HUES6 (cell line): ENCODE measurements around the gene LAMA3.

Experiments
- H3K27ac ChIP-seq: 2 replicates; pipeline ENCODE4 v1.7.0; 2013; ENCODE audit warnings: low read depth, mild to moderate bottlenecking, low read length, inconsistent platforms
- H3K27me3 ChIP-seq: 2 replicates; pipeline ENCODE4 v1.6.1; 2013; ENCODE audit warnings: low read length; ENCODE audit not compliant: control insufficient read depth, insufficient read depth
- H3K36me3 ChIP-seq: 2 replicates; pipeline ENCODE4 v1.6.1; 2013; ENCODE audit warnings: low read length; ENCODE audit not compliant: control insufficient read depth, insufficient read depth
- H3K4me1 ChIP-seq: 2 replicates; pipeline ENCODE4 v1.6.1; 2013; ENCODE audit warnings: low read length; ENCODE audit not compliant: control insufficient read depth, insufficient read depth
- H3K4me3 ChIP-seq: 2 replicates; pipeline ENCODE4 v1.5.1; 2013; ENCODE audit warnings: low read depth, low read length
- H3K9ac ChIP-seq: one replicate; pipeline ENCODE4 v1.6.1; 2013; ENCODE audit warnings: mild to moderate bottlenecking, low read length
- H3K9me3 ChIP-seq: 2 replicates; pipeline ENCODE4 v1.6.1; 2013; ENCODE audit warnings: low read depth, low read length; ENCODE audit not compliant: control insufficient read depth, insufficient read depth

The LAMA3 gene

DNA sequence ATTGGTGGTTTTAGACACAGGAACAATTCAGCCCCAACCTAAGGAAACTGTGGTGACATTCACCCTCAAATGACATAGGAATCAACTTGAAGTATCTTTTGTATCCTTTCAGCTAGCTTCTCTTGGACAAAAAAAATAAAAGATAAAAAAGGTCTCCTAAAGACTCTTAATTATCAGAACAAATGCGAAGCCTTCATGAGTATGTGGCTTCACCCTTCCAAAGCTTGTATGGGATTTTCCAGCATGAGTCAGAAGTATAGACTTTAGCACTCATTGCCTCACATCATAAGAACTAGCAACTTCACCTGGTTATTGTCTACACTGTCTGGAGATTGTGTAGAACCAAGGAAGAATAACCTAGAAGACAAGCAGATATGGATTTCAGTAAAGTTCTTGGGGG, 135.4 kb downstream of the LAMA3 start:
- Histone ChIP-seq H3K9ac (no peak overlapping the region), H3K27ac (no peak overlapping the region), H3K27me3 (no peaks in the 10 kb centered on the region), H3K9me3 (no peaks in the 10 kb centered on the region), H3K36me3 (no peaks in the 10 kb centered on the region), H3K4me1 (peaks cover 26% of the 10 kb centered on the region), H3K4me3 (no peak overlapping the region)

DNA sequence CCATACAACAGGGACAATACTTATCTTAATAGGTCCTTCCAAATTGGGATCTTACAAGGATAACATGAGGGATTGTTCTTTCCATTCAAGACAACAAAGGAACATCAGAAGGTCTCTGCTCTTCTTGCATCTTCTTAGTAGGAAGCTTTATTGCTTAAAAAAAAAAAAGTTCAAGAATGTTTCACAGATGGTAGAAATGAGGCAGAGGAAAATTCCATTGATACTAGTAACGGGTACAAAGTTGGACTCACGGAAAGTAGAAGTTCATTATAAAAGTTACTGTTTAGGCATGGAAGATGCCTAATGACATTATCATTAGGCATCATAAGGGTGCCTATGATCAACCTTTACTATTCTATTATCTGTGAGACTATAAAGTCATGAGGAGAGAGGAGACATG, 136.2 kb downstream of the LAMA3 start:
- peaks cover 24% of the 10 kb centered on the region for H3K4me1 ChIP-seq

DNA sequence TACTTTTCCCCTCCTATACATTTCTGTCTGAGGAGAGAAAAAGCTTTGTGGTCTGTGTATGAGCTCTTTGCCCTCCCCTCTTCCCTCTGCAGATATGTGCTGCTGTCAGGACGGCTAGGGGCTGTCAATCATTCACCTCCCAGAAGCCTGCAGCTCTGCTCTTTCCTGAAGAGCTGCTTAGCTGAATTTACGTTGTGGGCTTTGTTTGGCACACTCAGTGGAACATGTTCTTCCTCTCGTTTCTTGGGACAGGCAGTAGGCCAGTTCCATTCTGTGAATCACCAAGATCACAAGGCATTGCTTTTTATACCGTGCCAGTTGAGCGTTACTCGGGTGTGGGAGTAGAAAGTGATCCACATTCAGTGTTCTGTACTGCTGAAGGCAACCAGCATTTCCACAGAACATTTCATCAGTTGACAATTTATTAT, 136.7 kb downstream of the LAMA3 start:
- Histone ChIP-seq H3K27ac (no peak overlapping the region), H3K4me1 (peaks cover 19% of the 10 kb centered on the region), H3K36me3 (no peaks in the 10 kb centered on the region)

More for the DNA sequence above, 136.2 kb downstream of the LAMA3 start:
- no peak overlapping the region for H3K9ac ChIP-seq
- H3K27me3 ChIP-seq = no peaks in the 10 kb centered on the region
- H3K9me3 ChIP-seq = no peaks in the 10 kb centered on the region
- H3K4me3 ChIP-seq = no peak overlapping the region
- no peaks in the 10 kb centered on the region for H3K36me3 ChIP-seq
- no peak overlapping the region for H3K27ac ChIP-seq

DNA sequence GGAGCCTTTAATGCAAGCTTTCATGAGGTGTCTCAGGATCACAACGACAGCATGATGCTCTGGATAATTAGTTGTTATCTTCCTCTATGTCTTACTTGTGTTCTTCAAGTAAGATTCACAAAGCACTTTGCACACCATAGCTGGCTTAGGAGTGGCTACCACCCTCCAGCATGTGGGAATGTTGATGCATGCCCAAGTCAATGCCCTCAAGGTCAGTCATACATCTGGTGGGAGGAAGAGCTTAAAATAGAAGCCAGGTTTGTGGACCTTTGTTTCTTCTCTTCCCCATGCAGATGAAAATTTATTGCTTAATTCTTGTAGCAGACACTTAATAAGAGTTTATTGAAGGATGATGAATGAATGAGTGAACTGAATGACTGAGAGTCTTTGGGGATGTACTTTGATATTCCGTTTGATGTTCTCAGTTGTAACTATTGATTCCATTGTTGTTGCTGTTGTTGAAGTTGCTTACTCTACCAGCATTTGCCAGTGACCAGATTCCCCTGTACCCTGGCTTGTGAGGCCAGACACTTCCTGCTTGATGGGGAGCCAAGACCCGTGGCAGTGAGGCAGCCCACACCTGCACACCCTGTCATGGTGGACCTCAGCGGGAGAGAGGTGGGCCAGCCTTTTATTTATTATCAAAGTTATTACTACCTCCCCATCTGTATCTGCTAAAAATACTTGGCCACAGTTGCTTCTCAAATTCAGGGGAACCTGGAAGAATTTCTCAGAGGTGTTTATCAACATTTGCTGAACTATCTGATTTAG, 137.8 kb downstream of the LAMA3 start:
- H3K27ac ChIP-seq = no peak overlapping the region
- H3K36me3 ChIP-seq = no peaks in the 10 kb centered on the region
- no peaks in the 10 kb centered on the region for H3K27me3 ChIP-seq
- peaks cover 12% of the 10 kb centered on the region; the same call in 1 of the 2 replicates for H3K4me1 ChIP-seq
- H3K9me3 ChIP-seq = no peaks in the 10 kb centered on the region
- no peak overlapping the region for H3K9ac ChIP-seq
- H3K4me3 ChIP-seq = no peak overlapping the region

More for the DNA sequence above, 136.7 kb downstream of the LAMA3 start:
- Histone ChIP-seq H3K4me3 (no peak overlapping the region), H3K9ac (no peak overlapping the region), H3K27me3 (no peaks in the 10 kb centered on the region), H3K9me3 (no peaks in the 10 kb centered on the region)

DNA sequence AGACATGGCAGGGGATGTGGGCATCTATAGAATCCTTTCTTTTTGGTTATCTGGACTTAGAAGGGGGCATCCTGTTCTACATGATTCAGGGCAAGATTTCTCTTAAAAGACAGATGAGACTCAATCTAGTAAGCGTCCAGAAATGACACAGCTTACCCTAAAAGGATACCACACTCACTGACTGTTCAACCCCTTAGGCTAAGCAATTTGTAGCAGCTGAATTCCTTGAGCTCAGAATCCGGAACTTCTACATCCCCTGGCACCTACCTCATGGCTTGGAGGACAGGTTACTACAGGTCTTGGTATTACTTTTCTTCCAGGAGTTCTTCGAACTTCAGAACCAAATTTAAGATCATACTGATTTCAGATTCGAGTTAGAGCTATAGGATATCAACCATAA, 138.4 kb downstream of the LAMA3 start:
- Histone ChIP-seq H3K36me3 (no peaks in the 10 kb centered on the region), H3K9ac (no peak overlapping the region), H3K27ac (no peak overlapping the region), H3K4me3 (no peak overlapping the region), H3K27me3 (no peaks in the 10 kb centered on the region), H3K4me1 (peaks cover 7% of the 10 kb centered on the region; the same call in 1 of the 2 replicates), H3K9me3 (no peaks in the 10 kb centered on the region)

DNA sequence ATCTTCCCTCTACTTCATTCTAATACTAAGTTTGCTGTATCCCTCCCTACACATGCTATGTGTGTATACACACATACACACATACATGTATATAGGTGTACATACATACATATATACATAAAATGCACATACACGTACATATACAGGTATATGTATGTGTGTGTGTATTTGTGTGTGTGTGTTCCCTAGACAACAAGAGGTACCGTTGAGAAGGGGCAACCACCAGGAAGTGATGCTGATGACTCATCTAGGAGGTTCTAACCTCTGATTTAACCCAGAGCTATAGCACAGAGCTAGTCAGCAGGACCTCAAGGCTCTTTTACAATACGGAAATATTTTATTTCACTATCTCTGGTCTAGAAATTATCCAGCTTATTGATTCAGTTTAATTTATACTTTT, 139.2 kb downstream of the LAMA3 start:
- H3K4me3 ChIP-seq = no peak overlapping the region
- H3K27me3 ChIP-seq = no peaks in the 10 kb centered on the region
- no peaks in the 10 kb centered on the region for H3K9me3 ChIP-seq
- no peak overlapping the region for H3K9ac ChIP-seq
- no peaks in the 10 kb centered on the region for H3K36me3 ChIP-seq
- H3K27ac ChIP-seq = no peak overlapping the region
- H3K4me1 ChIP-seq = no peaks in the 10 kb centered on the region

DNA sequence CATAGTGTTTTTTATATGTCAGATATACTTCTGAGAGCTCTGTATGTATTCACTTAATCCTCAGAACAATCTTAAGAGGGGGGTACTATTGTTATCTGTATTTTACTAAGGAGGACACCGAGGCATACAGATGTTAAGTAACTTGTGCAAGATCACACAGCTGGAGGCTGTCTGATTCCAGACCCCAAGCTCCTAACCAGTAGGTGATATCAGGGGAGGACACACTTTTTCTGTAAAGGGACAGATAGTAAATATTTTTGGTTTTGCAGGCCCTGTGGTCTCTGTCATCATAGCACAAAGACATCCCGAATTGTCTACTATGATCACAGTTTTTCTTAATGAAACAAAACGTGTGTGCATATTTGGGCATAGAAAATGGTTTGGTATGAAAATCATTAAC, 143.7 kb downstream of the LAMA3 start:
- no peaks in the 10 kb centered on the region for H3K27me3 ChIP-seq
- H3K36me3 ChIP-seq = no peaks in the 10 kb centered on the region
- no peaks in the 10 kb centered on the region for H3K9me3 ChIP-seq
- H3K27ac ChIP-seq = no peak overlapping the region
- H3K9ac ChIP-seq = no peak overlapping the region
- no peaks in the 10 kb centered on the region for H3K4me1 ChIP-seq
- H3K4me3 ChIP-seq = no peak overlapping the region

DNA sequence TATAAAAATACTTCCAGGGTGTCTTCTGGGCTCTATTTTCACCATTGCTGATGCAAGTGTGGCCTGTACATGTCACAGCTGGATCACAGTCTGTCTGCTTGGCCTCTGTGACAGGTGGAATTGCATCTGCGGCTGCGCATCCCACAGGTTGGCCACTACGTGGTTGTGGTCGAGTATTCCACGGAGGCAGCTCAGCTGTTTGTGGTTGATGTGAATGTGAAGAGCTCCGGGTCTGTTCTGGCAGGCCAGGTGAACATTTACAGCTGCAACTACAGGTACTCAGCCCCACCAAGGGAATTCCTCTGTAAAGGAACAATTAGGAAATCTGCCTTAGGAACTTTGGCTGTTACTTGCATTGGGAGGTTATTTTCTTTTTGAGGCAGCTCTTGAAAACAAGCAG, 144.5 kb downstream of the LAMA3 start:
- H3K9ac ChIP-seq = no peak overlapping the region

DNA sequence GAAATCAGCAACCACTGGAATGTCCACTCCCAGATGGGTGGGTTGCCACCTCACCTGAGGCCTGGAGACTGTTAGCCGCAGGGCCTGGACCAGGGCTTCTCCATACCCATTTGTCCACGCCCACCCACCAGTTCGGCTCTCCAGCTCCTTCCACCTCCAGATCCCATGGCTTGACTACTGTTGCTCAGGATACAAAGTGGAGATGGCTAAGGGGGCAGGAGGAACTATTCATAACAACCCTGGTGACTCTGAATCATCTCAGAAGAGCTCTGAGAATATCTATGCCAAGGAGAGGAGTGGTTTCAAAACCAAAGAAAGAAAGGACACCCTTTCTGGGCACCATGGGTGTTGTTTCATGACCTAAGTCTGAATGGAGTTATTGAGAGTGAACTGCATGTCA, 145.8 kb downstream of the LAMA3 start:
- H3K9me3 ChIP-seq = no peaks in the 10 kb centered on the region
- no peak overlapping the region for H3K27ac ChIP-seq
- no peak overlapping the region for H3K4me3 ChIP-seq
- H3K27me3 ChIP-seq = no peaks in the 10 kb centered on the region
- H3K36me3 ChIP-seq = no peaks in the 10 kb centered on the region
- H3K9ac ChIP-seq = no peak overlapping the region
- H3K4me1 ChIP-seq = no peaks in the 10 kb centered on the region

More for the DNA sequence above, 144.5 kb downstream of the LAMA3 start:
- no peaks in the 10 kb centered on the region for H3K27me3 ChIP-seq
- no peak overlapping the region for H3K27ac ChIP-seq
- H3K4me1 ChIP-seq = no peaks in the 10 kb centered on the region
- no peaks in the 10 kb centered on the region for H3K9me3 ChIP-seq
- no peak overlapping the region for H3K4me3 ChIP-seq
- no peaks in the 10 kb centered on the region for H3K36me3 ChIP-seq

DNA sequence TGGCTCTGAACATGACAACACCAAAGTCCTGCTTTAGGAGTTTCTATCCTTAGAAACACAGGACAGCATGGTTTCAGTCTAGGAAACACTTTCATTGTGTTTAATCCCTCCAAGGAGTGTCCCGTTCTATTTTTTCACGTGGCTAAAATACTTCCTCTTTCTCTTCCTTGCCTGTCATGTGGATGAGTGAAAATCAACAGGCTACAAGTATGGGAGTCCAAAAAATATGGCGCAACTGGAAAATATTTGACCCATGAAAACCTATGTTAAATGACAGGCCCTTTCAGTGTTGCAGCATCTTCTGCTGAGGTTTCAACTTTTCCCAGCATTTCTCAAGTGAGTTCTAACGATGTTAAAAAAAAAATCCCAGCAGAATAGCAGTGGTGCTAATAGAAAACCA, 146.3 kb downstream of the LAMA3 start:
- Histone ChIP-seq H3K9ac (no peak overlapping the region), H3K27ac (no peak overlapping the region), H3K4me3 (no peak overlapping the region), H3K9me3 (no peaks in the 10 kb centered on the region), H3K27me3 (no peaks in the 10 kb centered on the region), H3K4me1 (no peaks in the 10 kb centered on the region), H3K36me3 (no peaks in the 10 kb centered on the region)

DNA sequence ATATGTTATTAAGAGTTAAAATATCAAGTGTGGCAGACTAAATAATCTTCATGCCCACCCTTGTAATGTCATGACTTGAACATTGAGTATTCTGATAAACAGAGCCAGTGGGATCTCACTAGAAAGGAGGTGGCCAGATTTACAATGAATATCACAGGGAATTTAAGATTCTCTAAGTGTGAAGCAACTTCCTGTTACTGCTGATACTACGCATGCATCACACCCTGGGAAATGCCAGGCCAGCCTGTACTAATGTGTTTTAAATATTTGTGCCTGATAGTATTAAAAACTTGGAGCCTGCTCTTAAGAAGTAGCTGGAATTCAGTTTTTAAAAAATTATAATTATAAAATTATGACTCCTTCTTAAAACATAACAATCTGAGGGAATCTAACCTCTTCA, 148.3 kb downstream of the LAMA3 start:
- Histone ChIP-seq H3K9ac (no peak overlapping the region), H3K36me3 (no peaks in the 10 kb centered on the region), H3K4me1 (no peaks in the 10 kb centered on the region), H3K9me3 (no peaks in the 10 kb centered on the region), H3K27ac (no peak overlapping the region), H3K27me3 (no peaks in the 10 kb centered on the region), H3K4me3 (no peak overlapping the region)
